Omental fat pad (tissue), 4 donors: ENCODE measurements around the gene RTP3. TPM values are rescaled to one million over a fixed set of nuclear protein-coding genes. Genes with fewer than 3 reads are reported as not detected.

ENCODE experiments used
- ATAC-seq: fragments of 150-250 bp; one replicate; pipeline ENCODE4 v1.9.1; 2016; ENCODE audit warnings: mild to moderate bottlenecking, moderate library complexity; ENCODE audit not compliant: low FRiP score
- DNase-seq: peaks from one replicate; pipeline ENCODE4 v3.0.0-alpha.2; 2019; ENCODE audit warnings: low spot score
- CTCF ChIP-seq, 3 donors: fragments of 450-650 bp; IDR thresholded peaks; one replicate each; pipeline ENCODE4 v1.5.1; 2016 to 2017; ENCODE audit warnings: antibody characterized with exemption in 3 of 3, mild to moderate bottlenecking in 3 of 3, moderate library complexity in 2 of 3
- total RNA-seq, 4 donors: library from RNA; depleted of rRNA; stranded (reverse); fragments of >200 nt; gene quantifications; one replicate each; pipeline ENCODE4 v1.1.0, GENCODE V29; 2016

The RTP3 gene
- total RNA-seq, 4 donors from 2014 or later, result not detected

GRCh38 chr3:46504789-46505188 lies 7.0 kb downstream of the RTP3 start:
- DNase-seq (no peak), ATAC-seq (no peak)
- no peak for TF ChIP-seq CTCF (IDR thresholded peaks at IDR 0.05)

GRCh38 chr3:46505953-46506352 lies 8.2 kb downstream of the RTP3 start:
- DNase-seq (no peak), ATAC-seq (no peak)
- no peak for TF ChIP-seq CTCF (IDR thresholded peaks at IDR 0.05)

GRCh38 chr3:46506526-46506925 lies 8.8 kb downstream of the RTP3 start:
- TF ChIP-seq CTCF (IDR thresholded peaks at IDR 0.05), result no peak
- no peak for DNase-seq
- ATAC-seq, result no peak

GRCh38 chr3:46508850-46509591 lies 11.2 kb downstream of the RTP3 start:
- TF ChIP-seq CTCF (IDR thresholded peaks at IDR 0.05), result no peak
- ATAC-seq, result no peak
- no peak for DNase-seq

- ATAC-seq (no peak), DNase-seq (no peak)
- TF ChIP-seq CTCF (IDR thresholded peaks at IDR 0.05), result no peak
Measured at GRCh38 chr3:46509661-46510187, 11.9 kb downstream of the RTP3 start.

- no peak for TF ChIP-seq CTCF (IDR thresholded peaks at IDR 0.05)
- DNase-seq (no peak), ATAC-seq (no peak)
Measured at GRCh38 chr3:46512191-46512749, 14.5 kb downstream of the RTP3 start.

- no peak for DNase-seq
- no peak for TF ChIP-seq CTCF (IDR thresholded peaks at IDR 0.05)
- no peak for ATAC-seq
Measured at GRCh38 chr3:46516521-46516920, 18.7 kb downstream of the RTP3 start.
